HFFc6 (cell line): ENCODE data around the gene PTGDS. TPM values are rescaled to one million over a fixed set of nuclear protein-coding genes. Genes with fewer than 3 reads are reported as not detected.

Experiments
- DNase-seq: peaks from one replicate; pipeline ENCODE4 v3.0.0-alpha.2; 2018
- H3K27ac Mint-ChIP-seq: 2 replicates; pipeline ENCODE4 v1.8.0; 2020; ENCODE audit warnings: mild to moderate bottlenecking, mixed read lengths
- H3K27me3 Mint-ChIP-seq: 2 replicates; pipeline ENCODE4 v1.8.0; 2021; ENCODE audit warnings: mild to moderate bottlenecking, moderate library complexity, mixed read lengths; ENCODE audit not compliant: insufficient read depth
- H3K36me3 Mint-ChIP-seq: 2 replicates; pipeline ENCODE4 v1.8.0; 2021; ENCODE audit warnings: low read depth, mixed read lengths
- H3K4me1 Mint-ChIP-seq: 2 replicates; pipeline ENCODE4 v1.8.0; 2020; ENCODE audit warnings: low read depth, mixed read lengths
- H3K4me3 Mint-ChIP-seq: 2 replicates; pipeline ENCODE4 v1.8.0; 2020; ENCODE audit warnings: mild to moderate bottlenecking, moderate library complexity, mixed read lengths
- H3K9me3 Mint-ChIP-seq: 2 replicates; pipeline ENCODE4 v1.8.0; 2020; ENCODE audit warnings: mild to moderate bottlenecking, mixed read lengths
- CTCF ChIP-seq: fragments of 200-600 bp; sonication (generic); IDR thresholded peaks from 2 replicates; pipeline ENCODE4 v1.5.0; 2021; ENCODE audit warnings: antibody characterized with exemption, mild to moderate bottlenecking
- total RNA-seq, 6 experiments: library from RNA; stranded (reverse); fragmentation: NEBNext Ultra II Directional; extraction: Animal tissue kit (Norgen Biotek cat#: 25700); gene quantifications; 2 replicates in 1 of 6; 3 replicates in 5 of 6; pipeline ENCODE4 v1.2.3, GENCODE V29; 2021

Gene PTGDS
- total RNA-seq, 6 experiments from 2014 or later: not detected

- no peak overlapping the region; the same call in 1 of the 2 replicates for H3K27ac Mint-ChIP-seq
- peaks cover 37% of the 10 kb centered on the region for H3K36me3 Mint-ChIP-seq
- H3K4me3 Mint-ChIP-seq: no peak overlapping the region
- no peaks in the 10 kb centered on the region for H3K9me3 Mint-ChIP-seq
- TF ChIP-seq CTCF: no peak
- no peaks in the 10 kb centered on the region for H3K4me1 Mint-ChIP-seq
- DNase-seq: no peak
- peaks cover 2% of the 10 kb centered on the region for H3K27me3 Mint-ChIP-seq
These were observed 41.7 kb upstream of the PTGDS start for GRCh38 chr9:136935651-136936050.

- TF ChIP-seq CTCF: no peak
- no peak for DNase-seq
- H3K9me3 Mint-ChIP-seq: no peaks in the 10 kb centered on the region
These were observed 40.6 kb upstream of the PTGDS start for GRCh38 chr9:136936645-136937170.

GRCh38 chr9:136937186-136938001, 39.9 kb upstream of the PTGDS start:
- Mint-ChIP-seq H3K9me3 (no peaks in the 10 kb centered on the region), H3K4me1 (no peaks in the 10 kb centered on the region), H3K36me3 (peaks cover 28% of the 10 kb centered on the region), H3K4me3 (no peak overlapping the region), H3K27me3 (peaks cover 2% of the 10 kb centered on the region), H3K27ac (no peak overlapping the region)
- no peak for DNase-seq
- TF ChIP-seq CTCF: no peak

More at GRCh38 chr9:136936645-136937170, 40.6 kb upstream of the PTGDS start:
- Mint-ChIP-seq H3K4me3 (no peak overlapping the region), H3K36me3 (peaks cover 34% of the 10 kb centered on the region), H3K27ac (peak overlapping the region; percentile 32; the same call in 1 of the 2 replicates), H3K4me1 (no peaks in the 10 kb centered on the region), H3K27me3 (peaks cover 2% of the 10 kb centered on the region)

- H3K4me3 Mint-ChIP-seq: no peak overlapping the region
- no peak for DNase-seq
- no peak for TF ChIP-seq CTCF
- H3K27ac Mint-ChIP-seq: no peak overlapping the region
- H3K36me3 Mint-ChIP-seq: peaks cover 16% of the 10 kb centered on the region
- no peaks in the 10 kb centered on the region for H3K4me1 Mint-ChIP-seq
- no peaks in the 10 kb centered on the region for H3K9me3 Mint-ChIP-seq
- H3K27me3 Mint-ChIP-seq: peaks cover 2% of the 10 kb centered on the region
These were observed 37.8 kb upstream of the PTGDS start for GRCh38 chr9:136939431-136939995.

GRCh38 chr9:136939996-136940525, 37.2 kb upstream of the PTGDS start:
- Mint-ChIP-seq H3K27me3 (no peaks in the 10 kb centered on the region; the same call in none of the 2 replicates), H3K9me3 (no peaks in the 10 kb centered on the region), H3K27ac (no peak overlapping the region), H3K36me3 (peaks cover 12% of the 10 kb centered on the region), H3K4me1 (peaks cover 4% of the 10 kb centered on the region; the same call in 1 of the 2 replicates), H3K4me3 (no peak overlapping the region)
- no peak for DNase-seq
- no peak for TF ChIP-seq CTCF
